ELF-1 (cell line): Measurements from ENCODE around the gene ZNF598.

Experiments used
- DNase-seq: peaks from one replicate; pipeline ENCODE4 v3.0.0-alpha.2; 2016; ENCODE audit warnings: low read depth, low spot score

The ZNF598 gene

GRCh38 chr16:1976951-1977874 is 32.4 kb downstream of the ZNF598 start:
- DNase-seq: no peak

- no peak for DNase-seq
Observed at GRCh38 chr16:1976216-1976520, 33.5 kb downstream of the ZNF598 start.

GRCh38 chr16:1975432-1976215 is 34.0 kb downstream of the ZNF598 start:
- no peak for DNase-seq

DNA sequence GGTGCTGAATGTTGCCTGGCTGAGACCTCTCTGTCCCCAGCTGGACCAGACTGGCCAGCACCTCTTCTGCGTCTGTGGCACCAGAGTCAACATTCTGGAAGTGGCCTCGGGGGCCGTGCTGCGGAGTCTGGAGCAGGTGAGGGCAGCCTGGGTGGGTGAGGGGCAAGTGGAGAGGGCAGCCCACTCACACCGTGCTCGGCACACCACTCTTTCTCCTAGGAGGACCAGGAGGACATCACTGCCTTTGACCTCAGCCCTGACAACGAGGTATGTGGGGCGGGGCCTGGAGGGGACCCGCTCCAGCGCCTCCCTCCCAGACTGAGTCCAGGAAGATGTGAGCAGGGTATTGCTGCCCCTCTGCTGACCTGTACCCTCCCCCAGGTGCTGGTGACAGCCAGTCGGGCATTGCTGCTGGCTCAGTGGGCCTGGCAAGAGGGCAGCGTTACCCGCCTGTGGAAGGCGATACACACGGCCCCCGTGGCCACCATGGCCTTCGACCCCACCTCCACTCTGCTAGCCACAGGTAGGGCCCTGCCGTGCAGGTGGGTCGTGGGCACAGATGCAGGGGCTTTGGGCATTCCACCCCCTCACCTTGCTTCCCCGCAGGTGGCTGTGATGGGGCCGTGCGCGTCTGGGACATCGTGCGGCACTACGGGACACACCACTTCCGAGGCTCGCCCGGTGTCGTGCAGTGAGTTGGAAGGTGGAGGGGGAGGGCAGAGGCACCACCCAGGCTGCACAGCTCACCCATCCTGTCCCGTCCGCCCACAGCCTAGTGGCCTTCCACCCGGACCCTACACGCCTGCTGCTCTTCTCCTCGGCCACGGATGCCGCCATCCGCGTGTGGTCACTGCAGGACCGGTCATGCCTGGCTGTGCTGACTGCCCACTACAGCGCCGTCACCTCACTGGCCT is 35.2 kb downstream of the ZNF598 start:
- no peak for DNase-seq

- DNase-seq: no peak
Observed at GRCh38 chr16:1973461-1974156, 36.0 kb downstream of the ZNF598 start.

- DNase-seq: peak; percentile 39
Observed at GRCh38 chr16:1972490-1972877, 37.1 kb downstream of the ZNF598 start.

DNA sequence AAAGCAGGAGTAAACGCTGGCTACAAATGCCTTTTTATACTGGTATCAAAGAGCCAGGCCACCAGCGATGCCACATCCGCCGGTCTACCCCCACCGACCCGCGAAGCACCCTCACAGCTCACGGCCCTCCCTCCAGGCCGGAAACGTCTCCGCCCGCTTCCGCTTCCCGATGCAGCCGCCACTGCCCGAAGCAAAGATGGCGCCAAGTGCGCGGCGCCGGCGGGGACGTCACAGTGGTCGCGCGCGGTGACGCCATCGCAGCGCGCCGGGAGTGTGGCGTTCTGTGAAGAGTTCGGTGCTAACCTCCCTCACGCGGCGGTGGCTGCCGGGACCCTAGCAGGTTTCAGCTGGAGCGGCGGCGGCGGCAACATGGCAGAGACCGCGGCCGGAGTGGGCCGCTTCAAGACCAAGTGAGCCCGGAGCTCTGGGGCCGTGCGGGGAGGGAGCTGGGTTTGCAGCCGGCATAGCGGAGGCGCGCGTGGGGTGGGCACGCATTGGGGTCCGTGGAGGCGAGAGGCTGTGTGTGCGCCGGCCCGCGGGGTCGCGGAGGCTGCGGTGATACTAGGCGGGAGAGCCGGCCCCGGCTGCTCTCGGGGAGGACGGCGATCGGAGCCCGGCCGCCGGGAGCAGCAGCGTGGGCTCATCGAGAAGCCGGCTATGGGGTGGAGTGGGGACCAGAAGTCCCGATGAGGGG is 37.7 kb downstream of the ZNF598 start, which contains the start of gene TBL3:
TBL3 (plus strand) TSS at position 258 of the 694 bp plus-strand sequence; CDS start at position 370, 112 bp downstream.
- DNase-seq: peak; percentile 98

- DNase-seq: no peak
Observed at GRCh38 chr16:1968146-1968953, 41.3 kb downstream of the ZNF598 start.

DNA sequence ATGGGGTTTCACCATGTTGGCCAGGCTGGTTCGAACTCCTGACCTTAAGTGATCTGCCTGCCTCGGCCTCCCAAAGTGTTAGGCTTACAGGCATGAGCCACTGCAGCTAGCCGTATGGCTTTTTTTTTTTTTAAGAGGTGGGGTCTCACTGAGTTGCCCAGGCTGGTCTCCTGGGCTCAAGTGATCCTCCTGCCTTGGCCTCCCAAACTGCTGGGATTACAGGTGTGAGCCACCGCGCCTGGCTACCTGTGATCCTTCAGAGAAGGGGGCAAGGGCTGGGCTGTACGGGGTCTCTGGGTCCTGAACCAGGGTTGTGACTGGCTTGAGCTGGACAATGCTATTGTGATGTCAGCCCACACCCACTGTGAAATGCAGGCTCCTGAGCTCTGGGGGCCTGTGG is 43.2 kb downstream of the ZNF598 start, which contains the start of gene RNF151:
RNF151 (plus strand) TSS at position 397 of the 400 bp plus-strand sequence. CDS start 26 bp downstream, outside the sequence.
- no peak for DNase-seq

DNA sequence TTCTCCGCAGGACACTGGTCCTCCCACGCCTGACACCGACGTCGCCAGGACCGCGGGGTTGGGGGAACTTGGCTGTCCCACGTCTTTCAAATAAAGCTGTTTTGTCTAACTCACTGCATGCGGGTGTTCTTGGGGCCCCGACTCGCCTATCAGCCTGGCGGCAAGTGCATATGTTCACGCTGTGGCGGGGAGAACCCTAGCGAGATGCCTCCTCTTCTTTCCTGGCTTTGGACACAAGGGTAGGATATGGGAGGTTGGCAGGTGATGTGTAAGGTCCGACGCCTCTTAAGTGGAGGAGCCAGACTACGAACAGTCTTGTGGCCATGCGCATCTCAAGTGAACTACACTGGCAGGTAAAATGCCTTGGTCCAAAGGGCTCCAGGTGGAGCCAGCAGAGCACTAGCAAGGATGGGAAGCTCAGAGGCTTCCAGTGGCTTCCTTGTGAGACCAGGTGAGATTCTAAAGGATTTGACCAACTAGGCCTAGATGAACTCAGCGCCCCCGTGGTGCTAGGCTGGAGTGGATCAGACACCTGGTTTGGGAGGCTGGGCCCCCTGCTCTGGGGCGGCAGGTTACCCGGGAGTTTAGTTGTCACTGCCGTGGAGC is 44.1 kb downstream of the ZNF598 start:
- no peak for DNase-seq

- peak; percentile 99 for DNase-seq
Observed at GRCh38 chr16:1964506-1965395, 44.9 kb downstream of the ZNF598 start, which contains the start of gene RPS2. RPS2 (minus strand) TSS chr16:1964826; CDS start chr16:1964625, 201 bp downstream.

GRCh38 chr16:1963806-1964505 is 45.7 kb downstream of the ZNF598 start:
- peak; percentile 35 for DNase-seq

DNA sequence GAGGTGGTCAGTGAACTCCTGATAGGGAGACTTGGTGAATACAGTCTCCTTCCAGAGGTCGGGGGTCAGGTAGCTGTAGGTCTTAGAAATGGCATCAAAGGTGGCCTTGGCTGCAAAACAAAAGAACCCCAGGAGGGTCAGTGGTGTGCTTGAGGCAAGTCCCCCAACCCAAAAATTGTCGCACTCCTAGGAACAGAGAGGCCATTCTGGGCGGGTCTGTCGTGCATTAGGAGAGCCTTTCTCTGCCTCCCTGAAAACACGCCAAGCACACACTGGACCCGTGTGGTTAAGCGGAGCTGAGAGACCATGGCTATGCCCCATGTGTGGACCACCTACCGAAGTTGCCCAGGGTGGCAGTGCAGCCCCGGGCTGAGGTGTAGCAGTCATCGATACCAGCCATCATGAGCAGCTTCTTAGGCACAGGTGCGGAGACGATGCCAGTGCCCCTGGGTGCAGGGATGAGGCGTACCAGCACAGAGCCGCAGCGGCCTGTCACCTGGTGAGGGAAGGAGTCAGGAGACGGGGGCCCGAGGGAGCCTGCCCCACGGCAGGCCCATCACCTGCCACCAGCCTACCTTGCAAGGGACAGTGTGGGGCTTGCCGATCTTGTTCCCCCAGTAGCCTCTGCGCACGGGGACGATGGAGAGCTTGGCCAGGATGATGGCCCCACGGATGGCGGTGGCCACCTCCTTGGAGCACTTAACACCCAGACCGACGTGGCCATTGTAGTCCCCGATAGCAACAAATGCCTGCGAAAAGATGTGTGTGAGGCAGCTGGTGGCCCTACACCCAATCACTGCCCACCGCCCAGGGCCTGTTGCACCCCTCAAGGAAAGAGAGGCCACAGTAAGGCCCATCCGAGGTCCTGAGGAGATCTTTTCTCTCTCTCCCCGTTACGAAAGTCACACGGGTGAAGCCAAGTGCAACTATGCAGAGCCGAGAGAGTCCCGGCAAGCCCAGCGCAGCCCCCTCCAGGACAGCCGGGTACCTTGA is 47.2 kb downstream of the ZNF598 start:
- peak; percentile 34 for DNase-seq

DNA sequence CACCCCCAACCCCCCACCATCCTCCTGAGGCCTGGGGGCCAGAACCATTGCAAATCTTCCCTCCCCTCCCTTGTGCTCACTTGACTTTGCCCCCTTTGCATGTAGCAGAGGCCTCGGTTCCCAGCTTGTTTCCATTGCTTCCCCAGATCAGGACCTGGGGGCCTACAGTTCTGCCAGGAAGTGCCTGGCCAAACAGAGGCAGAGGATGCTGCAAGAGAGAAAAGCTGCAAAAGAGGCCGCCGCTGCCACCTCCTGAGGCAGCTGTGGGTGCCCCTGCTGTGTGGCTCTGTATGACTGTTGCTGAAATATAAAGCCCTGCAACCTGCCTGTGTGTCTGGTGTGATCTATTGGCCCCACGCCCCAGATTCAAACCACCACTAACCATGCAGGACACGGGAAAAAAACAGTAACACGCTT is 48.0 kb downstream of the ZNF598 start:
- peak; percentile 67 for DNase-seq

DNA sequence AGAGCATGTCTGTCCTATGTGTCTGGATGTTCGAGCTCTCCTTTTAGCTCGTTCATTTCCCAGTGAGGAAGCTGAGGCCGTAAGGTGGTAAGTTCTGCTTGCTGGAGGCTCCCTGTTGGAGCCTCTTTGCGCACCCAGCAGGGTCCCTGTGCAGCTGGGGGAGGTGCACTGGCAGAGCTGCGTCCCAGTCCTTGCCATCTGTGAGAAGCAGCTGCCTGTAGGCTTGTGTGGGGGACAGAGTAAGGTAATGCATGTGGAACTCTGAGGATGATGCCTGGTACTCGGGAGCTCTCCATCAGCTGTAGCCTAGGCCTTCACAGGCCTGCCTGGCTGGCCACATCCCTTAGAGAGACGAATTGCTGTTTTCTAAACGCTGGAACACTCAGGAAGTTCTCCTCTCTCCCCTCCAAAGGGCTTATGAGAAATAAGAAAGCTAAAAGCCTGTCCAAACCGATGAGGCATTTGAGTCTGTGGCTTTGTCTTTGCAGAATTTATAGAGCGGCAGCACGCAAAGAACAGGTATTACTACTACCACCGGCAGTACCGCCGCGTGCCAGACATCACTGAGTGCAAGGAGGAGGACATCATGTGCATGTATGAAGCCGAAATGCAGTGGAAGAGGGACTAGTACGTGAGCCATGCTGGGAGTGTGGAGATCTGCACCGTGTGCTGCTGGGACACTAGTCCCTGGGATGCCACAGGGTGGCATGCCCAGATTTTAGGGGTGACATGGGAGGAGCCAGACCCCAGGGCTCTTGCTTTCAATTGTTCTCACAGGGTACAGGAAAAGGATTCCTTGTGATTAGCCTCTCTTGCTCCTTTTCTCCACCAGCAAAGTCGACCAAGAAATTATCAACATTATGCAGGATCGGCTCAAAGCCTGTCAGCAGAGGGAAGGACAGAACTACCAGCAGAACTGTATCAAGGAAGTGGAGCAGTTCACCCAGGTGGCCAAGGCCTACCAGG is 48.7 kb downstream of the ZNF598 start:
- DNase-seq: peak; percentile 82
